H9 (cell line): Measurements from ENCODE around the gene MSH3. TPM values are rescaled to one million over a fixed set of nuclear protein-coding genes. Genes with fewer than 3 reads are reported as not detected.

Experiments used
- DNase-seq: peaks from one replicate; pipeline ENCODE4 v3.0.0-alpha.2; 2017
- H2AFZ ChIP-seq: one replicate; pipeline ENCODE4 v1.6.1; 2013; ENCODE audit warnings: mild to moderate bottlenecking, low read length, control low read depth, moderate library complexity
- H2AK5ac ChIP-seq: 2 replicates; pipeline ENCODE4 v1.6.1; 2013; ENCODE audit warnings: low read length, control low read depth, mixed read lengths; ENCODE audit not compliant: insufficient read length
- H2BK120ac ChIP-seq: one replicate; pipeline ENCODE4 v1.6.1; 2013; ENCODE audit warnings: low read depth, mild to moderate bottlenecking, low read length, control low read depth, inconsistent platforms; ENCODE audit not compliant: poor library complexity, severe bottlenecking
- H2BK12ac ChIP-seq: 2 replicates; pipeline ENCODE4 v1.6.1; 2013; ENCODE audit warnings: low read length, control low read depth, mixed read lengths, low read depth; ENCODE audit not compliant: insufficient read length
- H2BK15ac ChIP-seq: 2 replicates; pipeline ENCODE4 v1.6.1; 2013; ENCODE audit warnings: low read depth, low read length, control low read depth
- H2BK20ac ChIP-seq: one replicate; pipeline ENCODE4 v1.6.1; 2013; ENCODE audit warnings: low read depth, mild to moderate bottlenecking, low read length, control low read depth, inconsistent platforms; ENCODE audit not compliant: poor library complexity, severe bottlenecking
- H2BK5ac ChIP-seq: 2 replicates; pipeline ENCODE4 v1.6.1; 2013; ENCODE audit warnings: low read length, control low read depth, mixed read lengths; ENCODE audit not compliant: insufficient read length
- H3K14ac ChIP-seq: 2 replicates; pipeline ENCODE4 v1.6.1; 2013; ENCODE audit warnings: low read length, control low read depth; ENCODE audit not compliant: insufficient read depth
- H3K18ac ChIP-seq: 2 replicates; pipeline ENCODE4 v1.6.1; 2013; ENCODE audit warnings: low read depth, mild to moderate bottlenecking, mixed read lengths, low read length, control low read depth; ENCODE audit not compliant: insufficient read length
- H3K23ac ChIP-seq: 2 replicates; pipeline ENCODE4 v1.6.1; 2013; ENCODE audit warnings: low read length, control low read depth, mixed read lengths, low read depth; ENCODE audit not compliant: insufficient read length
- H3K23me2 ChIP-seq: 2 replicates; pipeline ENCODE4 v1.6.1; 2013; ENCODE audit warnings: low read depth, mild to moderate bottlenecking, mixed read lengths, low read length, control low read depth; ENCODE audit not compliant: insufficient read length, poor library complexity, severe bottlenecking
- H3K27ac ChIP-seq: 2 replicates; pipeline ENCODE4 v1.5.1; 2013; ENCODE audit warnings: low read length, control low read depth, mixed read lengths, low read depth; ENCODE audit not compliant: insufficient read length
- H3K27me3 ChIP-seq: 2 replicates; pipeline ENCODE4 v1.6.1; 2013; ENCODE audit warnings: low read length, control low read depth, inconsistent platforms; ENCODE audit not compliant: insufficient read depth
- H3K4ac ChIP-seq: 2 replicates; pipeline ENCODE4 v1.6.1; 2013; ENCODE audit warnings: low read depth, mild to moderate bottlenecking, control low read depth, inconsistent platforms, low read length, moderate library complexity
- H3K4me1 ChIP-seq: 2 replicates; pipeline ENCODE4 v1.6.1; 2013; ENCODE audit warnings: low read length, control low read depth, inconsistent platforms; ENCODE audit not compliant: insufficient read depth
- H3K4me2 ChIP-seq: 2 replicates; pipeline ENCODE4 v1.6.1; 2013; ENCODE audit warnings: low read length, control low read depth, mixed read lengths; ENCODE audit not compliant: insufficient read length, insufficient read depth
- H3K56ac ChIP-seq: 2 replicates; pipeline ENCODE4 v1.6.1; 2013; ENCODE audit warnings: low read depth, mild to moderate bottlenecking, mixed read lengths, low read length, control low read depth; ENCODE audit not compliant: insufficient read length
- H3K79me1 ChIP-seq: 2 replicates; pipeline ENCODE4 v1.6.1; 2013; ENCODE audit warnings: low read depth, mild to moderate bottlenecking, moderate library complexity, low read length, control low read depth, inconsistent platforms; ENCODE audit not compliant: insufficient read depth, poor library complexity, severe bottlenecking
- H3K79me2 ChIP-seq: 2 replicates; pipeline ENCODE4 v1.6.1; 2013; ENCODE audit warnings: low read length, control low read depth, inconsistent platforms; ENCODE audit not compliant: insufficient read depth
- H3K9ac ChIP-seq: 2 replicates; pipeline ENCODE4 v1.6.1; 2013; ENCODE audit warnings: low read length, control low read depth, mixed read lengths; ENCODE audit not compliant: insufficient read length; ENCODE audit errors: extremely low read depth
- H3K9me3 ChIP-seq: one replicate; pipeline ENCODE4 v1.6.1; 2013; ENCODE audit warnings: low read depth, low read length, inconsistent platforms; ENCODE audit not compliant: control insufficient read depth
- H3T11ph ChIP-seq: one replicate; pipeline ENCODE4 v1.6.1; 2013; ENCODE audit warnings: mild to moderate bottlenecking, low read length, control low read depth, inconsistent platforms
- H4K20me1 ChIP-seq: one replicate; pipeline ENCODE4 v1.6.1; 2013; ENCODE audit not compliant: control insufficient read depth, insufficient read length, insufficient read depth
- H4K5ac ChIP-seq: 2 replicates; pipeline ENCODE4 v1.6.1; 2013; ENCODE audit warnings: low read depth, mild to moderate bottlenecking, mixed read lengths, low read length, control low read depth; ENCODE audit not compliant: insufficient read length
- H4K8ac ChIP-seq: replicated peaks from 2 replicates; pipeline ENCODE4 v1.6.1; 2013; ENCODE audit warnings: low read length, control low read depth, mixed read lengths, low read depth; ENCODE audit not compliant: insufficient read length
- H4K91ac ChIP-seq: 2 replicates; pipeline ENCODE4 v1.6.1; 2013; ENCODE audit warnings: low read depth, mild to moderate bottlenecking, moderate library complexity, mixed read lengths, low read length, control low read depth; ENCODE audit not compliant: insufficient read length
- H3K27ac Mint-ChIP-seq, 3 experiments: 2 replicates in 2 of 3; 3 replicates in 1 of 3; pipeline ENCODE4 v1.8.0; 2020 to 2021; ENCODE audit warnings: mixed read lengths in 3 of 3, mild to moderate bottlenecking in 1 of 3, moderate library complexity in 1 of 3
- H3K27me3 Mint-ChIP-seq: 2 replicates; pipeline ENCODE4 v1.8.0; 2021; ENCODE audit warnings: low read depth, mild to moderate bottlenecking, moderate library complexity, mixed read lengths
- H3K36me3 Mint-ChIP-seq, 3 experiments: 2 replicates in 2 of 3; 3 replicates in 1 of 3; pipeline ENCODE4 v1.8.0; 2020 to 2021; ENCODE audit warnings: low read depth in 3 of 3, mixed read lengths in 3 of 3; ENCODE audit not compliant: insufficient read depth in 1 of 3
- H3K4me1 Mint-ChIP-seq, 2 experiments: 2 replicates each; pipeline ENCODE4 v1.8.0; 2020; ENCODE audit warnings: mixed read lengths in 2 of 2
- H3K4me3 Mint-ChIP-seq, 2 experiments: 2 replicates in 1 of 2; 3 replicates in 1 of 2; pipeline ENCODE4 v1.8.0; 2020 to 2021; ENCODE audit warnings: mild to moderate bottlenecking in 2 of 2, mixed read lengths in 2 of 2, moderate library complexity in 1 of 2
- H3K9me3 Mint-ChIP-seq, 2 experiments: 2 replicates in 1 of 2; 3 replicates in 1 of 2; pipeline ENCODE4 v1.8.0; 2020; ENCODE audit warnings: mild to moderate bottlenecking in 2 of 2, mixed read lengths in 2 of 2, moderate library complexity in 1 of 2
- CTCF ChIP-seq: fragments of 200-600 bp; sonication (generic); conservative IDR thresholded peaks from 3 replicates; pipeline ENCODE4 v1.8.0; 2021; ENCODE audit warnings: antibody characterized with exemption, mild to moderate bottlenecking
- WGBS: extraction: QIAGEN DNeasy Blood & Tissue Kit; methylation state at CpG from one replicate; pipeline ENCODE4 v1.1.7; 2013; ENCODE audit warnings: missing lambda C conversion rate, low lambda C conversion rate, mixed read lengths; ENCODE audit not compliant: insufficient read length; ENCODE audit errors: extremely low coverage; 5-methylcytosine and 5-hydroxymethylcytosine counted together
- total RNA-seq: library from RNA; stranded (reverse); gene quantifications from 2 replicates; pipeline ENCODE4 v1.2.1, GENCODE V29; 2021

Gene MSH3
- total RNA-seq, 1 experiment from 2014 or later, result 17.3 TPM

GRCh38 chr5:80688648-80689420 is 34.4 kb downstream of the MSH3 start:
- no peak for TF ChIP-seq CTCF
- H3K4me1 ChIP-seq, result peaks cover 3% of the 10 kb centered on the region; the same call in 1 of the 2 replicates
- H2BK120ac ChIP-seq, result no peak overlapping the region
- H3K4me2 ChIP-seq, result no peak overlapping the region
- no CpG with 5 or more reads among the region's 4 CpGs for WGBS
- peaks cover under 1 to 4% (median 2%) of the 10 kb centered on the region in 3 experiments; a peak in 4 of 7 replicates for H3K36me3 Mint-ChIP-seq
- H3K9me3 ChIP-seq, result no peaks in the 10 kb centered on the region
- H3K56ac ChIP-seq, result no peak overlapping the region
- H3K23me2 ChIP-seq, result no peaks in the 10 kb centered on the region
- no peak overlapping the region for H3T11ph ChIP-seq
- H3K27ac Mint-ChIP-seq, result peak overlapping the region in 1 of 3 experiments; percentile 4; a peak in 1 of 7 replicates
- no peak overlapping the region for H3K4me3 Mint-ChIP-seq
- H2BK15ac ChIP-seq, result no peak overlapping the region
- no peak overlapping the region for H2AFZ ChIP-seq
- no peaks in the 10 kb centered on the region for H3K9me3 Mint-ChIP-seq
- H4K20me1 ChIP-seq, result no peaks in the 10 kb centered on the region
- no peak overlapping the region for H3K14ac ChIP-seq
- H3K18ac ChIP-seq, result no peak overlapping the region
- H4K8ac ChIP-seq, result no peak overlapping the region
- H2BK12ac ChIP-seq, result no peak overlapping the region
- H3K4ac ChIP-seq, result no peak overlapping the region
- H2BK5ac ChIP-seq, result no peak overlapping the region
- H3K27me3 ChIP-seq, result no peaks in the 10 kb centered on the region
- H3K79me2 ChIP-seq, result no peaks in the 10 kb centered on the region
- H3K23ac ChIP-seq, result no peak overlapping the region
- H3K9ac ChIP-seq, result no peak overlapping the region
- no peak overlapping the region for H4K91ac ChIP-seq
- no peak overlapping the region for H4K5ac ChIP-seq
- no peak overlapping the region for H2AK5ac ChIP-seq
- H3K27me3 Mint-ChIP-seq, result no peaks in the 10 kb centered on the region
- no peak overlapping the region for H2BK20ac ChIP-seq
- no peaks in the 10 kb centered on the region for H3K79me1 ChIP-seq
- DNase-seq, result no peak
- peaks cover 7% of the 10 kb centered on the region in 2 experiments for H3K4me1 Mint-ChIP-seq
- no peak overlapping the region for H3K27ac ChIP-seq
